ENCODE results near the gene UACA. TPM values are rescaled to one million over a fixed set of nuclear protein-coding genes. Genes with fewer than 3 reads are reported as not detected.

Gene UACA
- total RNA-seq, 6 experiments from 2014 or later = 119 to 309 (median 142) TPM

DNA sequence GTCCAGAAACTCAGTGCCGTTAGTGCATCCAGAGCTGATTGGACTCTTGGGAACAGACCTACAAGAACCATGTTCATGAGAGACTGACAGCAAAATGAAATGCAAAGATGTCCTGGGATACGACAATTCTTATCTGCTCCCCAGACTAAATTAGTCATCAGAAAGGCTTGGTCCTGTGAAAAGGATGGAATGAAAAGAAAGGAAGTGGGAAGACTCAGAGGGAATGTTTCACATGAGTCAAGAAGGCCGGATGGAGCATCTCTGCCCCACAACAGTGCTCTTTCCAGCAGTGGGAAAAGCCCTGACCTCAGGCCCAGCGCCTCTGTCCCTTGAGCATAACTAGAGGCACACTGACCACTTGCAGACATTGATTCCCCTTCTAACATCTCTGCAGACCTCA is 39.3 kb upstream of the UACA start:
- peak; percentile 77 for DNase-seq
- Mint-ChIP-seq H3K36me3 (ENCODE audit: low read depth) (peaks cover 6% of the 10 kb centered on the region; the same call in 1 of the 2 replicates), H3K27me3 (ENCODE audit: insufficient read depth) (peaks cover 1% of the 10 kb centered on the region; the same call in 1 of the 2 replicates), H3K9me3 (peaks cover 3% of the 10 kb centered on the region; the same call in 1 of the 2 replicates), H3K4me3 (peak overlapping the region; percentile 62), H3K27ac (peak overlapping the region; percentile 89), H3K4me1 (ENCODE audit: low read depth) (peaks cover 83% of the 10 kb centered on the region)
- TF ChIP-seq, protein P1, sequence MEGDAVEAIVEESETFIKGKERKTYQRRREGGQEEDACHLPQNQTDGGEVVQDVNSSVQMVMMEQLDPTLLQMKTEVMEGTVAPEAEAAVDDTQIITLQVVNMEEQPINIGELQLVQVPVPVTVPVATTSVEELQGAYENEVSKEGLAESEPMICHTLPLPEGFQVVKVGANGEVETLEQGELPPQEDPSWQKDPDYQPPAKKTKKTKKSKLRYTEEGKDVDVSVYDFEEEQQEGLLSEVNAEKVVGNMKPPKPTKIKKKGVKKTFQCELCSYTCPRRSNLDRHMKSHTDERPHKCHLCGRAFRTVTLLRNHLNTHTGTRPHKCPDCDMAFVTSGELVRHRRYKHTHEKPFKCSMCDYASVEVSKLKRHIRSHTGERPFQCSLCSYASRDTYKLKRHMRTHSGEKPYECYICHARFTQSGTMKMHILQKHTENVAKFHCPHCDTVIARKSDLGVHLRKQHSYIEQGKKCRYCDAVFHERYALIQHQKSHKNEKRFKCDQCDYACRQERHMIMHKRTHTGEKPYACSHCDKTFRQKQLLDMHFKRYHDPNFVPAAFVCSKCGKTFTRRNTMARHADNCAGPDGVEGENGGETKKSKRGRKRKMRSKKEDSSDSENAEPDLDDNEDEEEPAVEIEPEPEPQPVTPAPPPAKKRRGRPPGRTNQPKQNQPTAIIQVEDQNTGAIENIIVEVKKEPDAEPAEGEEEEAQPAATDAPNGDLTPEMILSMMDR (IDR thresholded peaks at IDR 0.05) = no peak

DNA sequence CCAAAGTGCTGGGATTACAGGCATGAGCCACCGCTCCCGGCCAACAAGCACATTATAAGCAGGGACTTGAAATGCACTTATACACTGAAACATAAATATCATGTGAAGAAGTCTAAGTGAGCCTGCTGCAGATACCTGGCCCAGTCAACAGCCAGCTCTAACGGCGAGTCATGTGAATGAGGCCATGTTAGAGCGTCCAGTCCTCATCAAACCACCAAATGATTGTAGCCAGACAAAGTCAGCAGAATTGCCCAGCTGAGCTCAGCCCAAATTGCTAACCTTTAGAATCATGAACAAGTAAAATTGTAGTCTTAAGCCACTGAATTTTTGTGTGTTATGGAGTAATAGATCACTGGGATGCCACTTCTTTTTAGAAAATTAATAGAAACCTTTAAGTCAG is 37.8 kb upstream of the UACA start:
- H3K9me3 Mint-ChIP-seq = peaks cover 3% of the 10 kb centered on the region; the same call in 1 of the 2 replicates

DNA sequence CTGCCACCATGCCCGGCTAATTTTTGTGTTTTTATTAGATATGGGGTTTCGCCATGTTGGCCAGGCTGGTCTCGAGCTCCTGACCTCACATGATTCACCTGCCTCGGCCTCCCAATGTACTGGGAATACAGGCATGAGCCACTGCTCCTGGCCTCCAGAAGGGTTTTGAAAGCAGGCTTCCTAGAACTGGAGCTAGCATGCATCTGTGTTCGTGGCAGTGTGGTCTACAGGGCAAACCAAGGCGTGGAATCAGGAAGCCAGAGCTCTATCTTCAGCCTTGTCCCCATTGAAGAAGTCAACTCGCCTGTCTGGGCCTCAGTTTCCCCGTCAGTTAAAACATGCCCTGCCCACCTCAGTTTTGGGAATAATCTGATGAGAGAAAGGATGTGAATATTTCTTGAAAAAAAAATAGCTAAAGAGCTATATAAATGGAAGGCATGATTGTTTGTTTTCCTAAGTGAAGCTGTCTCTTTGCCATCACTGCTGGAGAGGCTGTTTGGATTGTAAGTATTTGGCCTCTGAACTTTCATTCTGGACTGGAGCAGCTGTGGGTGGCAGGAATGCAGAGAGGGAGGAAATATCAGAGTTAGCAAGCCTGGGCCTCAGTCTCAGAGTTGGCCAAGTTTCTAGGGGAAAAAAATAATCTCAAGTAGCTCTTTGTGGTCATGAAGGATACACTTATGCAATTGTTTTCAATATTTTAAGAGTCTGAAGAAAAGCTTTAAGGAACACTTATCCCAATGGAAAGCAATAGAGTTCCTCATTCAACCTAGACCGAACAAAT is 36.5 kb upstream of the UACA start:
- H3K9me3 Mint-ChIP-seq = peaks cover 3% of the 10 kb centered on the region; the same call in 1 of the 2 replicates
- H3K27ac Mint-ChIP-seq = peak overlapping the region; percentile 78
- H3K4me3 Mint-ChIP-seq = peak overlapping the region; percentile 22; the same call in 1 of the 2 replicates
- peaks cover 88% of the 10 kb centered on the region for H3K4me1 Mint-ChIP-seq (ENCODE audit: low read depth)
- H3K36me3 Mint-ChIP-seq (ENCODE audit: low read depth) = peaks cover 10% of the 10 kb centered on the region
- TF ChIP-seq, protein P1 (IDR thresholded peaks at IDR 0.05) = no peak
- DNase-seq = peak; percentile 86
- H3K27me3 Mint-ChIP-seq (ENCODE audit: insufficient read depth) = peaks cover 1% of the 10 kb centered on the region; the same call in 1 of the 2 replicates

More for the DNA sequence above, 37.8 kb upstream of the UACA start:
- TF ChIP-seq, protein P1 (IDR thresholded peaks at IDR 0.05) = no peak
- Mint-ChIP-seq H3K27ac (peak overlapping the region; percentile 78), H3K36me3 (ENCODE audit: low read depth) (peaks cover 10% of the 10 kb centered on the region), H3K4me3 (peak overlapping the region; percentile 23; the same call in 1 of the 2 replicates), H3K4me1 (ENCODE audit: low read depth) (peaks cover 83% of the 10 kb centered on the region), H3K27me3 (ENCODE audit: insufficient read depth) (peaks cover 1% of the 10 kb centered on the region; the same call in 1 of the 2 replicates)
- no peak for DNase-seq

DNA sequence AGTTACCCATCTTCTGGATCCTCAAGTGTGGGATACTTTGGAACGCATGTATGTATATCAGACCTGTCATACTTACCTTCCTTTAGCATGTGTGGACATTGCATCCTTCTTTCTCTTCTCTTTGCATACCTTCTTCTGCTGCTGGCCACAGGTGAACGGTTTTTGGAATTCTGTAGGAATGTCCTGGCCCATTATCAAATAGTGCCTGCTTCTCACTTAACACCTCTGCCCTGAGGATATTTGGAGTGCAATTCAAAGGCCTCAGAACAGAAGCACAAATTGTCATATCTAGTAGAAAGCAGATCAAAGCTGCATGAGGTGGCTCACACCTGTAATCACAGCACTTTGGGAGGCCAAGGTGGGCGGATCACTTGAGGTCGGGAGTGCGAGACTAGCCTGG is 34.1 kb upstream of the UACA start:
- peaks cover 99% of the 10 kb centered on the region for H3K4me1 Mint-ChIP-seq (ENCODE audit: low read depth)
- H3K9me3 Mint-ChIP-seq = no peaks in the 10 kb centered on the region; the same call in 1 of the 2 replicates

DNA sequence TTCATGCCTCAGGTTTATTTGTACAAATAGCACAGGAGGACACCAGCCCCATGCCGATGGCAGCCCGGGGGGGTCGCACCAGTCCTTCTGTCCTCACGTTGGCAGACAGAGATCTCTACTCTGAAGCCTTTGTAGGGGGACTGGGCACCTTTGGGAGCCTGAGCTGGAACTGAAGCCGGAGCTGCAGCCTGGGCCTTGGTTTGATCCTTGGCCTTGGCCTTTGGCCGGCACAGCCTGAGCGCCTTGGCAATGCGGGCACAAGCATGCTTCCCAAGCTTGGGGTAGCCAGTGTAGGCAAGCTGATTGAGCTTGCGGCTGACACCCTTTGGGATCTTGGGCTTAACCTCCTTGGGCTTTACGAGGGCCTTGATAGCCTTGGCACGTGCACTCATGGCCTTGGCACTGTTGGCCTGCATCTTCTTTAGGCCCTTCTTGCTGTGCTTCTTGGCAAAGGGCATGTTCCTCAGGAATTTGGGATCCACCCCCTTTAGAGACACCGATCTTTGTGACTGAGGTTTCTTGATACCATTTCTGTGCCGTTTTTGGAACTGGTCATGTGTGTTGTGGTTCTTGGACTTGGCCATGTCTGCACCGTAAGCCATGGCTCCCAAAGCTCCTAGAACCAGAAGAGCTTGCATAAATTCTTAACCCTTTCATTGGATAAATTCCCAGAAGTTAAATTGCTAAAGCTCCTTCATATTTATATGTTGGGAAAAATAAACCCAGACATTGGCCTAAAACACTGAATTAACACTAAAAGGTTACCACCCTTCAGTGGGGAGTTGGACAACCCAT is 33.4 kb upstream of the UACA start:
- no peak for DNase-seq

More for the DNA sequence above, 34.1 kb upstream of the UACA start:
- Mint-ChIP-seq H3K27ac (no peak overlapping the region; the same call in 1 of the 2 replicates), H3K36me3 (ENCODE audit: low read depth) (peaks cover 6% of the 10 kb centered on the region), H3K4me3 (no peak overlapping the region), H3K27me3 (ENCODE audit: insufficient read depth) (peaks cover 1% of the 10 kb centered on the region; the same call in 1 of the 2 replicates)
- DNase-seq = no peak
- TF ChIP-seq, protein P1 (IDR thresholded peaks at IDR 0.05) = no peak

More for the DNA sequence above, 33.4 kb upstream of the UACA start:
- H3K36me3 Mint-ChIP-seq (ENCODE audit: low read depth) = peaks cover 4% of the 10 kb centered on the region
- no peak overlapping the region for H3K4me3 Mint-ChIP-seq
- peak overlapping the region; percentile 100 for H3K27ac Mint-ChIP-seq
- peaks cover 100% of the 10 kb centered on the region for H3K4me1 Mint-ChIP-seq (ENCODE audit: low read depth)
- H3K27me3 Mint-ChIP-seq (ENCODE audit: insufficient read depth) = peaks cover 1% of the 10 kb centered on the region; the same call in 1 of the 2 replicates
- TF ChIP-seq, protein P1 (IDR thresholded peaks at IDR 0.05) = no peak
- H3K9me3 Mint-ChIP-seq = no peaks in the 10 kb centered on the region; the same call in 1 of the 2 replicates
